T-helper 1 cell treated with Interleukin-12 subunit alpha and Interleukin-12 subunit beta and Interleukin-4 antibody, amounts not matched to agents 30 μg/mL and 1 μg/mL, for 36 hours (primary cell): ENCODE data around the gene DMWD.

Experiments used
- H3K27ac Mint-ChIP-seq: one replicate; pipeline ENCODE4 v1.8.0; 2021; ENCODE audit warnings: mild to moderate bottlenecking, mixed read lengths
- H3K27me3 Mint-ChIP-seq: one replicate; pipeline ENCODE4 v1.8.0; 2021; ENCODE audit warnings: low read depth, mixed read lengths
- H3K36me3 Mint-ChIP-seq: one replicate; pipeline ENCODE4 v1.8.0; 2021; ENCODE audit warnings: low read depth, mixed read lengths
- H3K4me1 Mint-ChIP-seq: one replicate; pipeline ENCODE4 v1.8.0; 2021; ENCODE audit warnings: low read depth, mixed read lengths
- H3K4me3 Mint-ChIP-seq: one replicate; pipeline ENCODE4 v1.8.0; 2021; ENCODE audit warnings: mild to moderate bottlenecking, moderate library complexity, mixed read lengths
- H3K9me3 Mint-ChIP-seq: one replicate; pipeline ENCODE4 v1.8.0; 2021; ENCODE audit warnings: mixed read lengths

Gene DMWD

GRCh38 chr19:45792470-45793177 is at the start of gene DMWD:
Gene DMWD (minus strand): TSS chr19:45792845. CDS start chr19:45792756, 89 bp downstream.
- Mint-ChIP-seq H3K4me1 (peaks cover 32% of the 10 kb centered on the region), H3K27ac (peak within 1 kb of the TSS; percentile 79), H3K4me3 (peak within 1 kb of the TSS; percentile 86), H3K27me3 (peaks cover 62% of the 10 kb centered on the region), H3K9me3 (no peaks in the 10 kb centered on the region), H3K36me3 (peaks cover 21% of the 10 kb centered on the region)

GRCh38 chr19:45842198-45842597 is 49.6 kb upstream of the DMWD start:
- peaks cover 2% of the 10 kb centered on the region for H3K4me1 Mint-ChIP-seq
- no peaks in the 10 kb centered on the region for H3K27me3 Mint-ChIP-seq
- no peak overlapping the region for H3K4me3 Mint-ChIP-seq
- H3K9me3 Mint-ChIP-seq: no peaks in the 10 kb centered on the region
- peaks cover 61% of the 10 kb centered on the region for H3K36me3 Mint-ChIP-seq
- no peak overlapping the region for H3K27ac Mint-ChIP-seq

DNA sequence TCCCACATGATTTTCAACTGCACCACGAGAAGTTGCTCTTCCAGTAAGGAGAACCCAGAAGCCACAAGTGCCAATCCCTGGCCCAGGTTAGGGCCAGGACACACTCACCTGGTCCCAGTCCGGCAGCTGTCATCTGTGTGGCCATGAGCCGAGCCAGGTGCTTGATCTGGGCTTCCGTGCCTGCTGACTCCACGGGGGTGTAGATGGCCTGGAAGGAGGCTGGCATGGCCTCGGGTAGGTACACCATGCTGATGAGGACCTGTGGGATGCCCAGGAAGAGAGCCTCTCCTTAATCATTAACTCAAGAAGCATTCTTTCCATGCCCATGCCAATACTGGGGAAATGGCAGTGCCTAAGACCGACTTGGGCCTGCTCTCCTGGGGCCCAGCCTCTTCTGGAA is 42.3 kb upstream of the DMWD start:
- no peaks in the 10 kb centered on the region for H3K9me3 Mint-ChIP-seq
- H3K36me3 Mint-ChIP-seq: peaks cover 58% of the 10 kb centered on the region
- no peak overlapping the region for H3K27ac Mint-ChIP-seq
- no peaks in the 10 kb centered on the region for H3K4me1 Mint-ChIP-seq
- H3K4me3 Mint-ChIP-seq: no peak overlapping the region
- H3K27me3 Mint-ChIP-seq: no peaks in the 10 kb centered on the region

DNA sequence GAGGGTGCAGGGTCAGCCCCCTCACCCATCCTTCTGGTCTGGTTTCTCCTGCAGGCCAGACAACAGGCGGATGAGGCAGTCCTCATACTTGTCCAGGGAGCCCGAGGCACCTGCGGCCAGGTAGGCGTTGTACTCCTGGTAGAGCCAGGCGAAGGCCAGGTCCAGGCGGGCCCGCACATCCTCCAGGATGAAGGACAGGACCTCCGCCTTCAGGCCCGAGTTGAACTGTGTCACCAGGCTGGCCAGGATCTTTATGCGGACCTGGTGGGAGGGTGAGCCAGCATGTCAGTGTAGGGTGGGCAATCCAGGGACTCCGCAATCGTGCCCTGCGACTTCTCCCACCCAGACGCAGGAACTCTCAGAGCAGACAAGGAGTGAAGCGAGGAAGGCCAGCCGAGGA is 36.3 kb upstream of the DMWD start:
- Mint-ChIP-seq H3K27me3 (no peaks in the 10 kb centered on the region), H3K4me3 (no peak overlapping the region), H3K36me3 (peaks cover 47% of the 10 kb centered on the region), H3K9me3 (no peaks in the 10 kb centered on the region), H3K4me1 (no peaks in the 10 kb centered on the region), H3K27ac (no peak overlapping the region)

DNA sequence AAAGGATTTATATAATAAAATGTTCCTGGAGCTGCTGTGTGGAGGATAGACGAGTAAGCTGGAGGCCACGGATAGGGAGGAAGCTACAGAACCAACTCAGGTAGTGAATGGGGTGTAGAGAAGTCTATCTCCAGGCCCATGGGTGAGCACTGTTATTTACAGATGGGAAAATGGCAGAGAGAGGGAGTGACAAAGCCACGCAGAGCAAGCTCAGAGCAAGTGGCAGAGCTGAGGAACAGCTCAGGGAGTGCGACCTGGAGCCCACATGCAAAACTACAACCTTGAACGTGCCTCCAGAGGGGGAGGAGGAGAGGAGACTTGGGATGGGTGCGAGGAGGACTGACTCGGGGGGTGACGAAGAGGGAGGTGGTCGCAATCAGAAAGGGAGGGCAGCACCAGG is 35.9 kb upstream of the DMWD start:
- no peak overlapping the region for H3K4me3 Mint-ChIP-seq
- H3K9me3 Mint-ChIP-seq: no peaks in the 10 kb centered on the region
- peaks cover 47% of the 10 kb centered on the region for H3K36me3 Mint-ChIP-seq
- H3K4me1 Mint-ChIP-seq: no peaks in the 10 kb centered on the region
- no peaks in the 10 kb centered on the region for H3K27me3 Mint-ChIP-seq
- no peak overlapping the region for H3K27ac Mint-ChIP-seq

DNA sequence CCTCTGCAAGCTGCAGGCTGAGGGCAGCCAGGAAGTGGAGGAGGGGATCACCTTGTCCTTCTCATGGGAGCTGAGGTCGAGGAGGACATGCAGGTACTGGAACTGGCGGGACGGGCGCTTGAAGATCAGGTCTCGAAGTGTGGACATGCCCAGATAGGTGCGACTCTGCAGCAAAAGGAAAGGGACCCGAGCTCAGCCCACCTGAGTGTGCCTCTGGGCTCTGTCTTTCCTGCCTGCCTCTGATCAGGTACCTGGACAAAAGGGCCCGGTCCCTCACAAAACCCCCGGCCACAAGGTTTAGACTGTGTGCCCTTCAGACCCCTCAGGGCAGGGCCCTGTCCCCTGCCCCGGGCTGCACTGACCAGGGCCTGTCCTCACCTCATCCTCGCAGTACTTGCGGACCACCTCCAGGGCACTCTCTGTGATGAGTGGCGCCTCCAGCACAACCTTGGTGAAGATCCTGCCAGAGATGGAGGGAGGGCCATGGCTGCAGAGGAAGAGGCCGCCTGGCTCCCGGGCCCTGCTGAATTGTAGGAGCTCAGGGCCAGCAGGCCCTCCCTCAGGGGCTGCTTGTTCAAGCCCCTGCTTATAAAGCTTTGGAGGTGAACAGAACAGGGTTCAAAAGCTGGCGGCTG is 34.9 kb upstream of the DMWD start:
- peaks cover 50% of the 10 kb centered on the region for H3K36me3 Mint-ChIP-seq
- no peaks in the 10 kb centered on the region for H3K4me1 Mint-ChIP-seq
- no peaks in the 10 kb centered on the region for H3K9me3 Mint-ChIP-seq
- H3K27me3 Mint-ChIP-seq: no peaks in the 10 kb centered on the region
- H3K4me3 Mint-ChIP-seq: no peak overlapping the region
- no peak overlapping the region for H3K27ac Mint-ChIP-seq

- Mint-ChIP-seq H3K4me3 (no peak overlapping the region), H3K27ac (no peak overlapping the region), H3K36me3 (peaks cover 45% of the 10 kb centered on the region)
These were observed 34.3 kb upstream of the DMWD start for GRCh38 chr19:45826934-45827333.

GRCh38 chr19:45825917-45826893 is 33.6 kb upstream of the DMWD start:
- H3K9me3 Mint-ChIP-seq: no peaks in the 10 kb centered on the region
- no peaks in the 10 kb centered on the region for H3K4me1 Mint-ChIP-seq
- no peak overlapping the region for H3K4me3 Mint-ChIP-seq
- peaks cover 42% of the 10 kb centered on the region for H3K36me3 Mint-ChIP-seq
- no peak overlapping the region for H3K27ac Mint-ChIP-seq
- H3K27me3 Mint-ChIP-seq: no peaks in the 10 kb centered on the region

More at GRCh38 chr19:45826934-45827333, 34.3 kb upstream of the DMWD start:
- H3K9me3 Mint-ChIP-seq: no peaks in the 10 kb centered on the region
- no peaks in the 10 kb centered on the region for H3K4me1 Mint-ChIP-seq
- H3K27me3 Mint-ChIP-seq: no peaks in the 10 kb centered on the region

DNA sequence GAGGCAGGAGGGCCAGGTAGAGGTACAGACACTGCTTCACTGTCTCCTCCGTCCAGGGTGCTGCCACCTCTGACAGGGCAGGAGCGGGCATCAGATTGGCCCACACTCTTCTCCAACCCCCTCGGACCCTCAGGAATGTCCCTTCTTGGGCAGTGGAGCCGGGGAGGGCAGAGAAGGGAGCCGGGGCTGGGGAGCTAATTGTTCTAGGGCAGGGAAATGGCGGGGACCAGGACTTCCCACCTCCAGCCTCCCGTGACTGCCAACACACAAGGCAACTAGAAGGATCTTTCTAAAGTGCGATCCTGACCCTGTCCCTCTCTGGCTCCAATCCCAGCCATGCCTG is 32.6 kb upstream of the DMWD start:
- no peak overlapping the region for H3K27ac Mint-ChIP-seq
- H3K36me3 Mint-ChIP-seq: peaks cover 39% of the 10 kb centered on the region
- H3K27me3 Mint-ChIP-seq: no peaks in the 10 kb centered on the region
- no peak overlapping the region for H3K4me3 Mint-ChIP-seq
- H3K4me1 Mint-ChIP-seq: no peaks in the 10 kb centered on the region
- H3K9me3 Mint-ChIP-seq: no peaks in the 10 kb centered on the region

GRCh38 chr19:45824531-45825262 is 32.1 kb upstream of the DMWD start:
- Mint-ChIP-seq H3K27me3 (no peaks in the 10 kb centered on the region), H3K4me1 (no peaks in the 10 kb centered on the region), H3K27ac (peak overlapping the region; percentile 18), H3K9me3 (no peaks in the 10 kb centered on the region), H3K4me3 (no peak overlapping the region), H3K36me3 (peaks cover 34% of the 10 kb centered on the region)

DNA sequence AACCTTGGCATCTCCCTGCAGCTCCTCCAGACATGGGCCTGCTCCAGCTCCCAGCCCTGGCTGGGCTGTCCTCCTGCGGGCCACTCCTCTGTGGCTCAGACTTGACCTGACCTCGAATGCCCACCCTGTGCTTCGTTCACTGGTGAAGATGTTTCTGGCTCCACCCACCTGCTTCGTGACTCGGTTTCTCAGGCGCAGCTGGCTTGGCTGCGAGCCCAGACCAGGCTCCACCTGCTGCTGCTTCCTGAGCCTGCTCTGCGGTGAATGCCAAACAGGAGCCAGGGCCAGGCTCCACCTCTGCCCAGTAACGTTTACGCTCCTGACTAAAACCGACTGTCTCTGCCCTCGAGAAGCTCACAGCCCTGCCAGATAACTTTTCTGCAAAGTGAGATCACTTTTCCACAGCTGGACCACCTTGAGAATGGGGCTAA is 31.4 kb upstream of the DMWD start:
- no peaks in the 10 kb centered on the region for H3K9me3 Mint-ChIP-seq
- peaks cover 31% of the 10 kb centered on the region for H3K36me3 Mint-ChIP-seq
- no peaks in the 10 kb centered on the region for H3K27me3 Mint-ChIP-seq
- H3K4me1 Mint-ChIP-seq: no peaks in the 10 kb centered on the region
- no peak overlapping the region for H3K4me3 Mint-ChIP-seq
- no peak overlapping the region for H3K27ac Mint-ChIP-seq

- no peaks in the 10 kb centered on the region for H3K27me3 Mint-ChIP-seq
- H3K36me3 Mint-ChIP-seq: peaks cover 25% of the 10 kb centered on the region
- H3K4me3 Mint-ChIP-seq: no peak overlapping the region
- no peaks in the 10 kb centered on the region for H3K4me1 Mint-ChIP-seq
- H3K9me3 Mint-ChIP-seq: no peaks in the 10 kb centered on the region
- no peak overlapping the region for H3K27ac Mint-ChIP-seq
These were observed 30.5 kb upstream of the DMWD start for GRCh38 chr19:45823182-45823581.

DNA sequence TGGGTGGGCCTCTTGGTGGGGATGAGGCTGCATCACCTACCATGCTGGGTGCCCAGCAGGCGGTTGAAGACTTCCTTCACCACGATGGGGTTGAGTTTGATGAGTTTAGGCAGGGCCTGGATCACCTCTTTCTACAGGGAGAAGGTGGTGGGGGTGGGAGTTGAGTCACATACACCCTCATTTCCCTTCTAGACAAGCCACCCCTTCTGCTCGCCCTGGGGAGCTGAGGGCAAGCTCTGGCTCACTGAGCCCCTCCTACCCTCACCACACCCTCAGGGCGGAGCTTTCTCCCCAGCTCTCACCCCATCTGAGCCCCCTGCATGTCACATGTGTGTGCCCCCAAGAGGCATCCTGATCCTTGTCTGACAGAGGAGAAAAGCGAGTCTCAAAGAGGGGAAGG is 30.1 kb upstream of the DMWD start:
- Mint-ChIP-seq H3K4me1 (no peaks in the 10 kb centered on the region), H3K27me3 (no peaks in the 10 kb centered on the region), H3K27ac (no peak overlapping the region), H3K4me3 (no peak overlapping the region), H3K9me3 (no peaks in the 10 kb centered on the region), H3K36me3 (peaks cover 22% of the 10 kb centered on the region)

GRCh38 chr19:45821570-45821969 is 28.9 kb upstream of the DMWD start:
- Mint-ChIP-seq H3K9me3 (no peaks in the 10 kb centered on the region), H3K4me1 (peaks cover 2% of the 10 kb centered on the region), H3K36me3 (peaks cover 20% of the 10 kb centered on the region), H3K27me3 (no peaks in the 10 kb centered on the region), H3K27ac (no peak overlapping the region), H3K4me3 (no peak overlapping the region)
